ENCODE results near the gene ALLC.

Gene ALLC

DNA sequence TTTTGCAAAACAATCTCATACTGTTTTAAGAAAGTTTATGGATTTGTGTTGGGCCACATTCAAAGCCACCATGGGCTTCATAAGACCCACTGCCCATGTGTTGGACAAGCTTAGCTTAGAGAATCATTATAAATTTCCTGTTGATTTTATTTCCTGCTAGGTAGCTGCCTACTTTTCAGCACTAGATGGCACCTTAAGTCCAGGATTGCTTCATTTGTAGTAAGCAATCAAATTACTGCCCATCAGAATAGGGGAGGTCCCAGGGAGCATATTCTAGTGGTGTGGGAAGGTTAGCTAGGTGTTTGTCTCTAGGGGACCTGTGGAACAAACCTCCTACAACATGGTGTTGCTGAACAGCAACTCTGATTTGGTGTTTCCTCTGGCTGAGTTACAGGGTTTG, 34.4 kb downstream of the ALLC start:
- in situ Hi-C loops (cut with HindIII; ENCODE audit: low pct_ligation_motif_present, low sequenced_read_pairs), result no loop called here
- H3K36me3 ChIP-seq (replicated peaks), result no peaks in the 10 kb centered on the region
- peak; percentile 59 for TF ChIP-seq CTCF (IDR thresholded peaks at IDR 0.05; ENCODE audit: low read depth, low read length, missing control alignments)
- H3K27ac ChIP-seq, result no peak overlapping the region
- peak; percentile 32 for DNase-seq
- no peaks in the 10 kb centered on the region for H3K27me3 ChIP-seq (replicated peaks)
- H3K4me3 ChIP-seq (ENCODE audit: low read depth, low read length), result no peak overlapping the region

DNA sequence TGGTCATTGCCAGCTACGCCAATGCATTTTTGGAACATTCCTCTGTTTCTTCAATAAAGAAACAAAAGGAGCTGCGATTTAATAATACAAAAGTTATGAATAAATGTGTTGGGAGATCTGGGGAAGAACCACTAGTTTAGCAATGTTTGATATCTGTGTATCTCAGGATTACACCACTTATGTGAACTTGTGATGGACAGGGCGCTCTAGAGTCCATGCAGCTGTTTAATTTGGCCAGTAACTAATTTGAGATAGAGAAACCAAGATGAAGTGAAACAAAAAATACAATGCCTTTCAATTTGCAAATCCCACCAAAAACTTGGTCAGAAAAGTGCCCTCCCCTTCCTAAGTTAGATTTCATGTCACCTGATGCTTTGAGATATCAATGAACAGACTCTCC, 38.5 kb downstream of the ALLC start:
- in situ Hi-C loops (cut with HindIII; ENCODE audit: low pct_ligation_motif_present, low sequenced_read_pairs), result no loop called here
- no peak for TF ChIP-seq CTCF (IDR thresholded peaks at IDR 0.05; ENCODE audit: low read depth, low read length, missing control alignments)
- Histone ChIP-seq H3K36me3 (replicated peaks) (no peaks in the 10 kb centered on the region), H3K27me3 (replicated peaks) (no peaks in the 10 kb centered on the region), H3K4me3 (ENCODE audit: low read depth, low read length) (no peak overlapping the region), H3K27ac (no peak overlapping the region)
- DNase-seq, result no peak

DNA sequence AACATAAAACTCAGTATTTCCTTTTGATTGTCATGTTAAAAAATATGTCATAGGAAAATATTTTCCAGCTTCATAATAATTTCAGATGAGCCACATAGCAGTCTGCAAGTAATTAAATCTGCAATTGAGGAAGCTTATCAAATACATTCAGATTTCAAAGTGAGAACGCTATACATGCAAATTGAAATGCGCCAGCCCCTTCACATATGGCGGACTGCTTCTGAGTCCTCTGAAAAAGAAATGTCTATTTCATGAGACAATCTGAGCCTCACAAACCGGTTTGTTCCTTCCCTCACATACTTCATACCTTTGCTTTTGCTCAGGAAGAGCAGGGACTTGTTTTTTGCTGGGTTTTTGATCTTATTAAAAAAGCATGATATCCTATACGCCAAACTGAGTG, 43.1 kb downstream of the ALLC start:
- TF ChIP-seq CTCF (IDR thresholded peaks at IDR 0.05; ENCODE audit: low read depth, low read length, missing control alignments), result no peak
- Histone ChIP-seq H3K4me3 (ENCODE audit: low read depth, low read length) (no peak overlapping the region), H3K27me3 (replicated peaks) (peaks cover 26% of the 10 kb centered on the region), H3K36me3 (replicated peaks) (no peaks in the 10 kb centered on the region), H3K27ac (no peak overlapping the region)
- in situ Hi-C loops (cut with HindIII; ENCODE audit: low pct_ligation_motif_present, low sequenced_read_pairs), result no loop called here
- no peak for DNase-seq

DNA sequence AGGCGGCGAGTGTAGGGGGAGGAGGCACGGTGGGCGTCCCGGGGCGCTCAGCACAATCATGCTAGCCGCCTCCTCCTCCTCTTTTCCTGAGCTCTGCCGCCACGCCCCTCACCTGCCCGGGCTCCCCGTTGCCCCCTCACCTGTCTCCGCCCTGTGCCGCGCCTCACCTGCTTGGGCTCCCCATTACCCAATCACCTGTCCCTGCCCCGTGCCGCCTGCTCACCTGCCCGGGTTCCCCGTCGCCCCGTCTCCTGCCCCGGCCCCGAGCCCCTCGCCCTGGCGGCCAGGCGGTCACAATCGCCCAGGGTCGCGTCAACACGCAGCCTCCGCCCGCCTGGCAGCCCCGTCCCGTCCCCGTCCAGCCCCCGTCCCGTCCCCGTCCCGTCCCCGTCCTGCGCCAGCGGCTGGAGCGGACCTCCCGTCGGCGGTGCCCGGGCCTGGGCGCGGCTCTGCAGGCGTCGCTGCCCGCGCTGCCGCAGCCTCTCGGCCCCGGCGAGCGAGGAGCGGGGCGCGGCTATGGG, 45.3 kb downstream of the ALLC start, which contains the start of gene DCDC2C:
TSS of gene DCDC2C (plus strand) at position 340 of the 521 bp plus-strand sequence. CDS start at position 517, 177 bp downstream.
- no peak for DNase-seq
- H3K36me3 ChIP-seq (replicated peaks), result no peaks in the 10 kb centered on the region
- H3K27ac ChIP-seq, result no peak within 1 kb of the TSS
- H3K27me3 ChIP-seq (replicated peaks), result peaks cover 30% of the 10 kb centered on the region
- H3K4me3 ChIP-seq (ENCODE audit: low read depth, low read length), result no peak within 1 kb of the TSS
- TF ChIP-seq CTCF (IDR thresholded peaks at IDR 0.05; ENCODE audit: low read depth, low read length, missing control alignments), result no peak
- in situ Hi-C loops (cut with HindIII; ENCODE audit: low pct_ligation_motif_present, low sequenced_read_pairs), result no loop called here

GRCh38 chr2:3703757-3704355, 45.9 kb downstream of the ALLC start:
- no peak overlapping the region for H3K4me3 ChIP-seq (ENCODE audit: low read depth, low read length)
- H3K36me3 ChIP-seq (replicated peaks), result no peaks in the 10 kb centered on the region
- peaks cover 30% of the 10 kb centered on the region for H3K27me3 ChIP-seq (replicated peaks)
- no peak for TF ChIP-seq CTCF (IDR thresholded peaks at IDR 0.05; ENCODE audit: low read depth, low read length, missing control alignments)
- no peak for DNase-seq
- H3K27ac ChIP-seq, result no peak overlapping the region
- in situ Hi-C loops (cut with HindIII; ENCODE audit: low pct_ligation_motif_present, low sequenced_read_pairs), result no loop called here

GRCh38 chr2:3704692-3705091, 46.7 kb downstream of the ALLC start:
- Histone ChIP-seq H3K27me3 (replicated peaks) (peaks cover 30% of the 10 kb centered on the region), H3K27ac (no peak overlapping the region), H3K4me3 (ENCODE audit: low read depth, low read length) (no peak overlapping the region), H3K36me3 (replicated peaks) (no peaks in the 10 kb centered on the region)
- no peak for DNase-seq
- no peak for TF ChIP-seq CTCF (IDR thresholded peaks at IDR 0.05; ENCODE audit: low read depth, low read length, missing control alignments)
- in situ Hi-C loops (cut with HindIII; ENCODE audit: low pct_ligation_motif_present, low sequenced_read_pairs), result no loop called here
